Prostate gland (tissue), 2 donors: ENCODE data around the gene EML1.

Experiments
- POLR2A ChIP-seq: fragments of 450-650 bp; IDR thresholded peaks from one replicate; pipeline ENCODE4 v1.6.1; 2016; ENCODE audit warnings: antibody characterized with exemption, mild to moderate bottlenecking
- POLR2AphosphoS5 ChIP-seq: sonication (generic); formaldehyde crosslinking; IDR thresholded peaks from one replicate; pipeline ENCODE4 v1.6.1; 2017; ENCODE audit warnings: antibody characterized with exemption
- TF ChIP-seq, protein P1 (sequence below), 4 experiments: fragments of 200-600 bp in 2 of 4; fragments of 450-650 bp in 2 of 4; sonication (generic) in 2 of 4; IDR thresholded peaks; 1 replicate in 3 of 4; 2 replicates in 1 of 4; pipeline ENCODE4 v1.5.1; 2016 to 2019; ENCODE audit warnings: antibody characterized with exemption in 4 of 4, mild to moderate bottlenecking in 2 of 4, moderate library complexity in 2 of 4

- TF ChIP-seq, protein P1, sequence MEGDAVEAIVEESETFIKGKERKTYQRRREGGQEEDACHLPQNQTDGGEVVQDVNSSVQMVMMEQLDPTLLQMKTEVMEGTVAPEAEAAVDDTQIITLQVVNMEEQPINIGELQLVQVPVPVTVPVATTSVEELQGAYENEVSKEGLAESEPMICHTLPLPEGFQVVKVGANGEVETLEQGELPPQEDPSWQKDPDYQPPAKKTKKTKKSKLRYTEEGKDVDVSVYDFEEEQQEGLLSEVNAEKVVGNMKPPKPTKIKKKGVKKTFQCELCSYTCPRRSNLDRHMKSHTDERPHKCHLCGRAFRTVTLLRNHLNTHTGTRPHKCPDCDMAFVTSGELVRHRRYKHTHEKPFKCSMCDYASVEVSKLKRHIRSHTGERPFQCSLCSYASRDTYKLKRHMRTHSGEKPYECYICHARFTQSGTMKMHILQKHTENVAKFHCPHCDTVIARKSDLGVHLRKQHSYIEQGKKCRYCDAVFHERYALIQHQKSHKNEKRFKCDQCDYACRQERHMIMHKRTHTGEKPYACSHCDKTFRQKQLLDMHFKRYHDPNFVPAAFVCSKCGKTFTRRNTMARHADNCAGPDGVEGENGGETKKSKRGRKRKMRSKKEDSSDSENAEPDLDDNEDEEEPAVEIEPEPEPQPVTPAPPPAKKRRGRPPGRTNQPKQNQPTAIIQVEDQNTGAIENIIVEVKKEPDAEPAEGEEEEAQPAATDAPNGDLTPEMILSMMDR (IDR thresholded peaks at IDR 0.05) = no peak
- TF ChIP-seq POLR2AphosphoS5 (no peak), POLR2A (no peak)
Observed at GRCh38 chr14:99888149-99888548, 94.9 kb downstream of the EML1 start.
